HG02610 (cell line): ENCODE measurements around the gene HOXD10.

ENCODE experiments used
- ATAC-seq: cut with Tn5 transposase; IDR thresholded peaks from one replicate; pipeline ENCODE4 v1.9.1; 2021; ENCODE audit warnings: mild to moderate bottlenecking, moderate library complexity; ENCODE audit not compliant: unreplicated experiment

HOXD10 gene

GRCh38 chr2:176121190-176122051 is 4.8 kb downstream of the HOXD10 start:
- no peak for ATAC-seq

GRCh38 chr2:176122052-176122682 is 5.6 kb downstream of the HOXD10 start:
- ATAC-seq = no peak

- no peak for ATAC-seq
Observed at GRCh38 chr2:176122683-176123410, 6.3 kb downstream of the HOXD10 start, which contains the start of gene HOXD9. TSS of gene HOXD9 (plus strand) at chr2:176122719. CDS start at chr2:176122769, 50 bp downstream.

GRCh38 chr2:176123411-176124109 is 7.0 kb downstream of the HOXD10 start:
- ATAC-seq = no peak

- ATAC-seq = no peak
Observed at GRCh38 chr2:176124110-176124946, 7.8 kb downstream of the HOXD10 start.

- no peak for ATAC-seq
Observed at GRCh38 chr2:176124947-176125771, 8.6 kb downstream of the HOXD10 start.

- no peak for ATAC-seq
Observed at GRCh38 chr2:176125772-176126054, 9.1 kb downstream of the HOXD10 start.

GRCh38 chr2:176126929-176127773 is 10.6 kb downstream of the HOXD10 start:
- no peak for ATAC-seq

- no peak for ATAC-seq
Observed at GRCh38 chr2:176127774-176128072, 11.1 kb downstream of the HOXD10 start.

GRCh38 chr2:176128172-176128981 is 11.8 kb downstream of the HOXD10 start:
- ATAC-seq = no peak

GRCh38 chr2:176128982-176129796 is 12.6 kb downstream of the HOXD10 start, which contains the start of gene HOXD8:
TSS of gene HOXD8 (plus strand) at chr2:176129705. CDS start at chr2:176130367, 662 bp downstream.
- ATAC-seq = no peak

GRCh38 chr2:176129813-176130146 is 13.2 kb downstream of the HOXD10 start:
- no peak for ATAC-seq

GRCh38 chr2:176130147-176130956 is 13.8 kb downstream of the HOXD10 start:
- ATAC-seq = no peak

- no peak for ATAC-seq
Observed at GRCh38 chr2:176130957-176131847, 14.6 kb downstream of the HOXD10 start.

- ATAC-seq = no peak
Observed at GRCh38 chr2:176131848-176132158, 15.2 kb downstream of the HOXD10 start.
